Stimulated activated CD8-positive, alpha-beta memory T cell treated with anti-CD3 and anti-CD28 coated beads, Interleukin-7, amount 100 ng/mL, for 24 hours (primary cell): Measurements from ENCODE around the gene ACTG2.
A peak's percentile ranks its signal among the peaks of the same experiment; 100 is the strongest.
"Not testable (repeated sequence)": the region's sequence is repeated elsewhere in the genome, so short reads cannot be mapped to it uniquely, and the experiment has no call there.

Experiments used
- DNase-seq: peaks from one replicate; pipeline ENCODE4 v3.0.0-alpha.2; 2020; ENCODE audit warnings: low read depth

ACTG2 gene

GRCh38 chr2:73892631-73893329 lies at the start of gene ACTG2:
Gene ACTG2 (plus strand): TSS chr2:73893008. CDS start chr2:73901312, 8,304 bp downstream.
- no peak for DNase-seq

GRCh38 chr2:73844087-73844486 lies 48.7 kb upstream of the ACTG2 start:
- DNase-seq, result no peak

- DNase-seq, result no peak
Measured at GRCh38 chr2:73850009-73850408, 42.8 kb upstream of the ACTG2 start.

- no peak for DNase-seq
Measured at GRCh38 chr2:73851274-73851673, 41.5 kb upstream of the ACTG2 start.

- DNase-seq, result no peak
Measured at GRCh38 chr2:73852020-73852419, 40.8 kb upstream of the ACTG2 start.

- no peak for DNase-seq
Measured at GRCh38 chr2:73855526-73855925, 37.3 kb upstream of the ACTG2 start.

GRCh38 chr2:73856214-73856613 lies 36.6 kb upstream of the ACTG2 start:
- no peak for DNase-seq

GRCh38 chr2:73859721-73860586 lies 32.9 kb upstream of the ACTG2 start:
- DNase-seq, result peak; percentile 4

- no peak for DNase-seq
Measured at GRCh38 chr2:73862987-73863386, 29.8 kb upstream of the ACTG2 start.

GRCh38 chr2:73868204-73868978 lies 24.4 kb upstream of the ACTG2 start:
- DNase-seq, result no peak

GRCh38 chr2:73870084-73870483 lies 22.7 kb upstream of the ACTG2 start:
- DNase-seq, result no peak

GRCh38 chr2:73877071-73877802 lies 15.6 kb upstream of the ACTG2 start:
- DNase-seq, result no peak

GRCh38 chr2:73877984-73878383 lies 14.8 kb upstream of the ACTG2 start:
- not testable (repeated sequence) for DNase-seq

GRCh38 chr2:73885406-73885805 lies 7.4 kb upstream of the ACTG2 start:
- DNase-seq, result no peak

GRCh38 chr2:73886357-73886756 lies 6.5 kb upstream of the ACTG2 start:
- DNase-seq, result peak; percentile 13

- DNase-seq, result not testable (repeated sequence)
Measured at GRCh38 chr2:73887596-73888353, 5.0 kb upstream of the ACTG2 start.

GRCh38 chr2:73888388-73888787 lies 4.4 kb upstream of the ACTG2 start:
- DNase-seq, result no peak

- DNase-seq, result no peak
Measured at GRCh38 chr2:73889206-73889605, 3.6 kb upstream of the ACTG2 start.

GRCh38 chr2:73890301-73891092 lies 2.3 kb upstream of the ACTG2 start:
- DNase-seq, result no peak

GRCh38 chr2:73891276-73891901 lies 1.4 kb upstream of the ACTG2 start:
- no peak for DNase-seq
